H1 (cell line): ENCODE measurements around the gene XKR7. TPM values are rescaled to one million over a fixed set of nuclear protein-coding genes. Genes with fewer than 3 reads are reported as not detected.
A peak's percentile ranks its signal among the peaks of the same experiment; 100 is the strongest.

Source experiments
- CTCF ChIA-PET: fragments of 300-600 bp; sonication (Branson Sonifier 250); formaldehyde crosslinking; loops from one replicate; lab custom pipeline; 2021; ENCODE audit not compliant: partially characterized antibody; lab: Charles Lee
- POLR2A ChIA-PET: fragments of 300-600 bp; sonication (Branson Sonifier 250); formaldehyde crosslinking; loops from one replicate; lab custom pipeline; 2021; ENCODE audit warnings: inconsistent platforms; ENCODE audit not compliant: partially characterized antibody; lab: Charles Lee
- DNase-seq, 2 experiments: peaks; one replicate each; pipeline versions ENCODE4 v3.0.0 to v3.0.0-alpha.2; 2010 to 2022; ENCODE audit warnings: low spot score in 2 of 2, low read depth in 1 of 2, mixed read lengths in 1 of 2
- FAIRE-seq: peaks from 2 replicates; lab custom pipeline; 2011; peaks lifted over from hg19 to GRCh38; lab: Jason Lieb, UNC
- H2AFZ ChIP-seq: 2 replicates; pipeline ENCODE4 v1.8.1; 2012; ENCODE audit warnings: low read length, inconsistent platforms
- H2AK5ac ChIP-seq: 2 replicates; pipeline ENCODE4 v1.6.1; 2013; ENCODE audit warnings: low read depth, low read length
- H2BK120ac ChIP-seq: replicated peaks from 2 replicates; pipeline ENCODE3; 2013; ENCODE audit warnings: low read depth, low read length, inconsistent platforms
- H2BK12ac ChIP-seq: 2 replicates; pipeline ENCODE4 v1.6.1; 2013; ENCODE audit warnings: low read depth, low read length
- H2BK15ac ChIP-seq: 2 replicates; pipeline ENCODE4 v1.6.1; 2013; ENCODE audit warnings: low read length
- H2BK20ac ChIP-seq: 2 replicates; pipeline ENCODE4 v1.6.1; 2013; ENCODE audit warnings: low read length
- H2BK5ac ChIP-seq: 2 replicates; pipeline ENCODE4 v1.6.1; 2013; ENCODE audit warnings: low read depth, low read length
- H3K14ac ChIP-seq: 2 replicates; pipeline ENCODE4 v1.6.1; 2013; ENCODE audit warnings: inconsistent platforms; ENCODE audit not compliant: insufficient read length
- H3K18ac ChIP-seq: 2 replicates; pipeline ENCODE4 v1.6.1; 2013; ENCODE audit warnings: low read length; ENCODE audit errors: extremely low read depth
- H3K23ac ChIP-seq: 2 replicates; pipeline ENCODE4 v1.6.1; 2013; ENCODE audit warnings: inconsistent platforms; ENCODE audit not compliant: insufficient read length
- H3K23me2 ChIP-seq: 2 replicates; pipeline ENCODE4 v1.6.1; 2013; ENCODE audit warnings: low read depth, low read length
- H3K27ac ChIP-seq: 2 replicates; pipeline ENCODE4 v1.6.1; 2011; ENCODE audit warnings: low read depth, low read length, inconsistent platforms
- H3K27me3 ChIP-seq, 4 experiments: replicated peaks in 1 of 4; 1 replicate in 1 of 4; 2 replicates in 3 of 4; pipeline versions ENCODE4 v1.6.1 to v1.8.1; 2011 to 2013; ENCODE audit warnings: low read length in 3 of 4, mild to moderate bottlenecking in 3 of 4, inconsistent platforms in 2 of 4, mixed read lengths in 2 of 4, moderate library complexity in 1 of 4; ENCODE audit not compliant: control insufficient read depth in 3 of 4, insufficient read depth in 3 of 4; ENCODE audit errors: extremely low read depth in 1 of 4
- H3K36me3 ChIP-seq, 4 experiments: 2 replicates each; pipeline versions ENCODE4 v1.6.1 to v1.8.1; 2011 to 2013; ENCODE audit warnings: mild to moderate bottlenecking in 4 of 4, low read length in 3 of 4, moderate library complexity in 2 of 4, control low read depth in 1 of 4, inconsistent platforms in 1 of 4; ENCODE audit not compliant: insufficient read depth in 4 of 4, control insufficient read depth in 2 of 4
- H3K4ac ChIP-seq: replicated peaks from 2 replicates; pipeline ENCODE3; 2013; ENCODE audit warnings: low read length, low read depth, mixed read lengths, inconsistent platforms; ENCODE audit not compliant: insufficient read length
- H3K4me1 ChIP-seq, 4 experiments: replicated peaks in 1 of 4; 1 replicate in 1 of 4; 2 replicates in 3 of 4; pipeline versions ENCODE4 v1.6.1 to v1.8.1; 2011 to 2013; ENCODE audit warnings: low read length in 3 of 4, inconsistent platforms in 2 of 4, mixed read lengths in 1 of 4; ENCODE audit not compliant: insufficient read depth in 4 of 4, control insufficient read depth in 3 of 4
- H3K4me2 ChIP-seq, 2 experiments: 2 replicates each; pipeline versions ENCODE4 v1.6.1 to v1.8.1; 2011 to 2013; ENCODE audit warnings: low read depth in 2 of 2, low read length in 2 of 2, control low read depth in 1 of 2, inconsistent platforms in 1 of 2, mild to moderate bottlenecking in 1 of 2; ENCODE audit not compliant: insufficient read depth in 1 of 2
- H3K4me3 ChIP-seq, 4 experiments: fragments of 200-600, 300-600 bp in 1 of 4; sonication (generic), shearing (Covaris generic), sonication (Bioruptor Twin) in 1 of 4; 2 replicates each; pipeline versions ENCODE4 v1.5.1 to v1.8.1; 2011 to 2016; ENCODE audit warnings: low read length in 4 of 4, low read depth in 3 of 4, control low read depth in 2 of 4, inconsistent platforms in 2 of 4, mild to moderate bottlenecking in 2 of 4, mixed read lengths in 1 of 4, moderate library complexity in 1 of 4; ENCODE audit not compliant: insufficient read depth in 2 of 4; ENCODE audit errors: extremely low read depth in 1 of 4
- H3K56ac ChIP-seq: replicated peaks from 2 replicates; pipeline ENCODE3; 2013; ENCODE audit warnings: low read depth, mild to moderate bottlenecking, mixed read lengths, low read length, inconsistent platforms; ENCODE audit not compliant: insufficient read length
- H3K79me1 ChIP-seq: 2 replicates; pipeline ENCODE4 v1.6.1; 2013; ENCODE audit warnings: low read depth, low read length, control low read depth
- H3K79me2 ChIP-seq, 2 experiments: 2 replicates each; pipeline versions ENCODE4 v1.6.1 to v1.8.1; 2012 to 2013; ENCODE audit warnings: low read length in 2 of 2, mild to moderate bottlenecking in 2 of 2, inconsistent platforms in 1 of 2; ENCODE audit not compliant: insufficient read depth in 2 of 2, control insufficient read depth in 1 of 2
- H3K9ac ChIP-seq, 4 experiments: replicated peaks in 1 of 4; 1 replicate in 1 of 4; 2 replicates in 3 of 4; pipeline versions ENCODE4 v1.6.1 to v1.8.1; 2011 to 2013; ENCODE audit warnings: low read depth in 3 of 4, low read length in 3 of 4, control low read depth in 2 of 4, mild to moderate bottlenecking in 2 of 4, moderate library complexity in 2 of 4, inconsistent platforms in 1 of 4; ENCODE audit errors: extremely low read depth in 1 of 4
- H3K9me3 ChIP-seq, 2 experiments: 2 replicates each; pipeline versions ENCODE4 v1.6.1 to v1.8.1; 2012 to 2013; ENCODE audit warnings: mild to moderate bottlenecking in 2 of 2, moderate library complexity in 2 of 2, control low read depth in 1 of 2, inconsistent platforms in 1 of 2, low read depth in 1 of 2, low read length in 1 of 2, mixed read lengths in 1 of 2; ENCODE audit not compliant: insufficient read depth in 2 of 2
- H4K20me1 ChIP-seq, 2 experiments: replicated peaks in 1 of 2; 2 replicates each; pipeline versions ENCODE3 to v1.8.1; 2011 to 2013; ENCODE audit warnings: inconsistent platforms in 2 of 2, low read length in 2 of 2, mild to moderate bottlenecking in 1 of 2; ENCODE audit not compliant: insufficient read depth in 2 of 2, control insufficient read depth in 1 of 2
- H4K5ac ChIP-seq: 2 replicates; pipeline ENCODE4 v1.6.1; 2013; ENCODE audit warnings: low read length, low read depth, mixed read lengths, inconsistent platforms; ENCODE audit not compliant: insufficient read length
- H4K8ac ChIP-seq: 2 replicates; pipeline ENCODE4 v1.8.0; 2013; ENCODE audit warnings: mild to moderate bottlenecking, moderate library complexity, low read length, inconsistent platforms; ENCODE audit not compliant: insufficient read depth; ENCODE audit errors: extremely low read depth
- H4K91ac ChIP-seq: replicated peaks from 2 replicates; pipeline ENCODE3; 2013; ENCODE audit warnings: low read length, mixed read lengths, inconsistent platforms; ENCODE audit not compliant: insufficient read length
- BRCA1 ChIP-seq: IDR thresholded peaks from 2 replicates; pipeline ENCODE4 v1.6.1; 2012; ENCODE audit warnings: low read depth, low read length, improper control_type of control experiment
- GTF2F1 ChIP-seq: IDR thresholded peaks from 2 replicates; pipeline ENCODE4 v1.6.1; 2012; ENCODE audit warnings: low read depth, low read length, improper control_type of control experiment, borderline replicate concordance
- JUND ChIP-seq: IDR thresholded peaks from 2 replicates; pipeline ENCODE4 v1.6.1; 2011; ENCODE audit warnings: mild to moderate bottlenecking, improper control_type of control experiment, low read length
- POLR2AphosphoS5 ChIP-seq: IDR thresholded peaks from 2 replicates; pipeline ENCODE4 v1.6.1; 2011; ENCODE audit warnings: low read depth, low read length
- RAD21 ChIP-seq, 2 experiments: IDR thresholded peaks in 1 of 2; conservative IDR thresholded peaks in 1 of 2; 2 replicates each; pipeline ENCODE4 v1.6.1; 2011; ENCODE audit warnings: low read depth in 2 of 2, low read length in 2 of 2, improper control_type of control experiment in 1 of 2, inconsistent platforms in 1 of 2, mild to moderate bottlenecking in 1 of 2, moderate library complexity in 1 of 2
- RXRA ChIP-seq: IDR thresholded peaks from 2 replicates; pipeline ENCODE4 v1.6.1; 2011; ENCODE audit warnings: low read depth, mild to moderate bottlenecking, low read length, moderate library complexity; ENCODE audit not compliant: insufficient read depth
- SAP30 ChIP-seq: fragments of 300-600 bp; sonication (generic); IDR thresholded peaks from 2 replicates; pipeline ENCODE4 v1.7.1; 2012; ENCODE audit warnings: low read length, moderate library complexity, mild to moderate bottlenecking, inconsistent platforms; ENCODE audit not compliant: insufficient read depth, insufficient replicate concordance
- SIN3A ChIP-seq, 2 experiments: IDR thresholded peaks in 1 of 2; conservative IDR thresholded peaks in 1 of 2; 2 replicates each; pipeline ENCODE4 v1.6.1; 2011 to 2012; ENCODE audit warnings: low read length in 2 of 2, improper control_type of control experiment in 1 of 2, low read depth in 1 of 2, mild to moderate bottlenecking in 1 of 2
- SIX5 ChIP-seq: IDR thresholded peaks from 2 replicates; pipeline ENCODE4 v1.6.1; 2011; ENCODE audit warnings: mild to moderate bottlenecking, low read depth, low read length
- TAF1 ChIP-seq: IDR thresholded peaks from 2 replicates; pipeline ENCODE4 v1.6.1; 2011; ENCODE audit warnings: mild to moderate bottlenecking, low read depth, low read length
- ZNF274 ChIP-seq: IDR thresholded peaks from 2 replicates; pipeline ENCODE4 v1.7.0; 2012; ENCODE audit warnings: low read length, borderline replicate concordance; ENCODE audit errors: extremely low read depth
- WGBS, 2 experiments: shearing (Covaris generic) in 1 of 2; methylation state at CpG; one replicate each; pipeline versions ENCODE4 v1.1.6 to v1.1.7; 2013 to 2015; ENCODE audit warnings: low lambda C conversion rate in 2 of 2, mixed read lengths in 2 of 2, inconsistent platforms in 1 of 2, low coverage in 1 of 2, missing lambda C conversion rate in 1 of 2; ENCODE audit not compliant: insufficient replicate concordance in 2 of 2, insufficient coverage in 1 of 2, insufficient read length in 1 of 2; ENCODE audit errors: extremely low coverage in 1 of 2, missing lambda C conversion rate in 1 of 2; 5-methylcytosine and 5-hydroxymethylcytosine counted together
- polyA plus RNA-seq, 7 experiments: library from polyadenylated mRNA; depleted of rRNA in 3 of 7; stranded (reverse) in 5 of 7; unstranded in 2 of 7; fragments of >200 nt in 5 of 7; fragments of 200-250 nt in 2 of 7; gene quantifications; 1 replicate in 5 of 7; 2 replicates in 1 of 7; 4 replicates in 1 of 7; pipeline versions ENCODE4 v1.2.1 to v1.2.3, GENCODE V29; 2011 to 2013; ENCODE audit warnings: missing spikeins in 2 of 7, mixed read lengths in 2 of 7
- total RNA-seq: library from RNA; stranded (reverse); fragmentation: NEBNext Ultra II Directional; extraction: Animal tissue kit (Norgen Biotek cat#: 25700); gene quantifications from 2 replicates; pipeline ENCODE4 v1.2.1, GENCODE V29; 2021
- TF ChIP-seq, protein P1 (sequence below): IDR thresholded peaks from 2 replicates; pipeline ENCODE4 v1.6.1; 2012; ENCODE audit warnings: inconsistent platforms

XKR7 gene
- total and polyA plus RNA-seq, 2 of the 8 experiments (the other 6 are each of a cell fraction or from before 2014, with no cell fraction given), result 1.8 to 2.4 TPM

DNA sequence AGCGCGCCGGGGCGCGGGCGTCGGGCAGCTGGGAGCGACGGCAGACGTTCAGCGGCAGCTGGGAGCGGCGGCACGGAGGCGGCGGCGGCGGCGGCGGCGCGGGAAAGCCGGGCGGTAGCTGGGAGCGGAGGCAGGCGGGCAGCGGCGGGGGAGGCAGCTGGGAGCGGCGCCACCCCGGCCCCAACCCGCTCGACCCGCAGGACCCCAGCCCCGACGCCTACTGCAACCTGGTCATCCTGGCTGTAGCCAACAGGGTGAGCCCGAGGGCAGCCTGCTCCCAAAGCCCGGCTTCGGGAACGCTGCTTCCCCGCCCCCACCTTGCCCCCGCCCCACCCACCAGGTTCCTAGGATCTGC is 51.2 kb downstream of the XKR7 start:
- H3K9ac ChIP-seq, result peak overlapping the region in 1 of 4 experiments; percentile 89; a peak in 1 of 7 replicates
- H2BK20ac ChIP-seq, result no peak overlapping the region
- no peak overlapping the region; the same call in 1 of the 2 replicates for H4K8ac ChIP-seq
- FAIRE-seq (no peak), DNase-seq (peak in 1 of 2 experiments; percentile 79)
- H3K23me2 ChIP-seq, result peaks cover 8% of the 10 kb centered on the region
- H4K5ac ChIP-seq, result no peak overlapping the region
- H3K79me1 ChIP-seq, result no peaks in the 10 kb centered on the region
- no peaks in the 10 kb centered on the region for H4K20me1 ChIP-seq
- H3K56ac ChIP-seq, result no peak overlapping the region
- no peak overlapping the region for H2BK120ac ChIP-seq
- no peaks in the 10 kb centered on the region for H3K36me3 ChIP-seq
- peak overlapping the region; percentile 67 to 89 (median 76) for H3K4me3 ChIP-seq
- CTCF ChIA-PET, result interaction anchor here (1.3 to 5.9 kb wide), 7 partner anchors 13 to 196 kb away, joined by 3 to 85 read pairs (median 5); partner anchors contain the start of gene PDRG1
- no peak overlapping the region for H2AFZ ChIP-seq
- H3K23ac ChIP-seq, result no peak overlapping the region
- peaks cover 0 to 8% (median under 1%) of the 10 kb centered on the region in 4 experiments; a peak in 4 of 7 replicates for H3K27me3 ChIP-seq
- H4K91ac ChIP-seq, result no peak overlapping the region
- no peak overlapping the region for H2BK5ac ChIP-seq
- no peaks in the 10 kb centered on the region; a peak in 1 of 4 replicates for H3K9me3 ChIP-seq
- H3K27ac ChIP-seq, result no peak overlapping the region
- no peak overlapping the region for H2BK12ac ChIP-seq
- POLR2A ChIA-PET, result interaction anchor here (0.7 to 1.8 kb wide), 7 partner anchors 10 to 148 kb away, joined by 3 to 8 read pairs (median 3); partner anchors contain the start of genes PDRG1 and TM9SF4
- no peak overlapping the region for H2BK15ac ChIP-seq
- H3K4ac ChIP-seq, result no peak overlapping the region
- H3K14ac ChIP-seq, result no peak overlapping the region
- H3K4me1 ChIP-seq, result peaks cover 2 to 11% (median 7%) of the 10 kb centered on the region in 4 experiments; a peak in 6 of 7 replicates
- H3K18ac ChIP-seq, result no peak overlapping the region
- WGBS, 2 experiments, result 4% methylated on average over 18 of the region's 42 CpGs; no CpG with 5 or more reads in 1 of the 2 experiments
- peak overlapping the region; percentile 82 to 100 for H3K4me2 ChIP-seq
- H3K79me2 ChIP-seq, result no peaks in the 10 kb centered on the region
- no peak overlapping the region for H2AK5ac ChIP-seq
- TF ChIP-seq TAF1 (no peak), SAP30 (no peak), JUND (no peak), POLR2AphosphoS5 (no peak), GTF2F1 (no peak), RXRA (no peak), SIN3A (conservative IDR thresholded peaks at IDR 0.05 in 1 of 2, IDR thresholded peaks at IDR 0.05 in 1 of 2; ENCODE audit: low read depth in 1 of 2, low read length in 2 of 2) (peak; percentile 37 to 47; a peak in 2 of 4 replicates), RAD21 (IDR thresholded peaks at IDR 0.05 in 1 of 2, conservative IDR thresholded peaks at IDR 0.05 in 1 of 2; ENCODE audit: low read depth in 2 of 2, low read length in 2 of 2) (peak; percentile 50 to 53; a peak in 3 of 4 replicates), SIX5 (no peak), BRCA1 (no peak), ZNF274 (no peak)
- TF ChIP-seq, protein P1, sequence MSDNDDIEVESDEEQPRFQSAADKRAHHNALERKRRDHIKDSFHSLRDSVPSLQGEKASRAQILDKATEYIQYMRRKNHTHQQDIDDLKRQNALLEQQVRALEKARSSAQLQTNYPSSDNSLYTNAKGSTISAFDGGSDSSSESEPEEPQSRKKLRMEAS, result 0 out of 2 replicates have a peak, but pooled peaks have one; percentile 6
